Kasumi-1 (cell line): Measurements from ENCODE around the gene CIB2.
"Not testable (repeated sequence)": the region's sequence is repeated elsewhere in the genome, so short reads cannot be mapped to it uniquely, and the experiment has no call there.

ENCODE experiments used
- DNase-seq, 2 experiments: peaks; one replicate each; lab custom pipeline; 2025; lab: John Stamatoyannopoulos, UW

CIB2 gene

DNA sequence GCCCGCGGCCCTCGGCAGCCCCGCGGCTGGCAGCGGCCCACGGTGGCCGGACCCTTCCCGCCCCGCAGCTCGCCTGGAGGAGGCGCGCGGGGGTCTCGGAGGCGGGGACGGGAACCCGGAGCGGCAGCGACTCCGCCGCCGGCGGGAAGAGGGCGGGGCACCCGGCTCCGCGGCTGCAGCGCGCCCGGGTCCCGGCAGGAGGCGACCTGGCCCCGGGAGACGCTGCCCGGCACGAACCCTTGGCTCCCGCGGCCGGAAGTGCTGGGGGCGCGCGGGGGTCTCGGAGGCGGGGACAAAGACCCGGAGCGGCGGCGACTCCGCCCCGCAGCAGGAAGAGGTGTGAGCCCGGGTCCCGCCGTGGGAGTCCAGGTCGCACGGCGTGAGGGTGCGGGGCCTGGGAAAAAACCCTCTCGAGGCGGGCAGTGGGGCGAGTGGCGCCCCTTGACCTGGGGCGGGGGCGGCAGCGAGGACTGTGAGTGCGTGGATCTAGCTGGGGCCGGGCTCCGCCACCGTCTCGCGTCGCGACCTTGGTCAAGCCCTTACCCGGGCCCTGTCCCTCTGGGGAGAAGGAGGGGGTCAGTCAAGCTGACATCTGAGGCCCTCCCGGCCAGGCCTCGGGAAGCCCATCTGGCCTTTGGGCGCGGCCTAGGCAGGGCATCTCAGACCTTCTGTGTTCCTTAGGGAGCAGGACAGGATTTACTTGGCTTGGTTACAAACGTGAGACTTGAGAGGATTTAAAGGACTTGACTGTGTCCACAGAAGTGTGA lies at the start of gene CIB2:
TSS of gene CIB2 (minus strand) at position 151 of the 767 bp plus-strand sequence. CDS start 230 bp downstream, outside the sequence.
- peak; percentile 44 to 66 for DNase-seq

GRCh38 chr15:78179906-78180305 lies 48.7 kb upstream of the CIB2 start:
- DNase-seq, result no peak

DNA sequence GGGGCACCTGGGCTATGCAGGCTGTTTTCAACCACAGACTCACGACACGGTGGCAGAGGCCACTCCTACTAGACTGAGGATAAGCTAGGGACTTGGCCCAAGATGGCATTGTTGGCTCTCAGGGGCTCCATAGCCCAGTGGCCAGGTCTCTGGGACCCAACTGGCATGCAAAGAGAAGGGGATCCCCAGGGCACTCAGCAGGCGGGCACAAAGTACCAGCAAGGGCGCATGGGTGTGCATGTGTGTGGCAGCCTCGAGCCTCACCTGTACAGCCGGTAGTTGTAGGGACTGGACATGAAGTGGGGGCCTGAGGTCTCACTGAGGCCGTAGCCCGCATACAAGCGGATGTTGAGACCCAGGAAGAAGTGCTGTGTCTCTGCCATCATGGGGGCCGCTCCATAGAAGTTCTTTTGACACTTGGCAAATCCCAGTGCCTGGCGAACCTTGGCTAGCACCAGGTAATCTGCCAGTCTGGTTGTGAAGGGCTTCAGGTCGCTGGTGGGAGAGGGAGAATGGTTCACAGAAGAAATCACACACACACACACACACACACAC lies 48.1 kb upstream of the CIB2 start:
- DNase-seq, result no peak

GRCh38 chr15:78178064-78178463 lies 46.8 kb upstream of the CIB2 start:
- DNase-seq, result no peak

DNA sequence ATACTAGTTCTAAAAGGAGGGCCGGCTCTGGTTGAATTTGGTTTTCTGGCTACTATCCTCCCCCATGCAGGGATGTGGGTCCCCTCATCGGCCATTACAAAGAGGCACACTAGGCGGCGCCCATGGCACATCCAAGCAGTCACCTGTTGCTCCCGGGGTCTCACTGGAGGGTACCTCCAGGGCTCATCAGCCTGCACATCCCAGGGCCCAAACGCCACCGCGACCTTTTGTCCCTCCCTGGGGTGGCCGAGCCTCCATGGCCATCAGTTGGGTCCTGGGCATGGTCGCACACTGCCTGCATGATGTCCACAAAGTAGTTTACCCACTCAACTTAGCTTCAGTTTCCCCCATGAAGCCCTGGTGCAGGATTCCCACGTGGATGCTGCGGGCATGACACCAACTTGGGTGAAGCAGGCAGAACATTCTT lies 46.2 kb upstream of the CIB2 start:
- peak; percentile 49 to 50 for DNase-seq

DNA sequence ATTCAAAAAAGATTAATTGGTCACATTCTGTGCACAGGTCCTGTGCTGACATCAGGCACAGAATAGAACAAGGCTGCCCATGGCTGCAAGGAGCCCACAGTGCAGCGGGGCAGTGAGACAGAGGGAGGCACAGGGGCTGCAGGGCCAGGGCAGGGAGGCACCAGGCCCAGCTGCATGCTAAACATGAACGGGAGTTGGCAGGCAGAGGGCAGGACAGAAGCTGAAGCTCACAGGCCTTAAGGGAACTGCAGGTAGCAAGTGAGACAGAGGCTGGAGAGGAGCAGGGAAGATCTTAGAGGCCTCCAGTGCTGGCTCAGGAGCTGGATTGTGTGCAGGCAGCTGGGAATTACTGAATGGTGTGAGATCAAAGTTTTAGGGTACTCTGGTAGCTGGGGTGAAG lies 44.1 kb upstream of the CIB2 start:
- DNase-seq, result no peak

- DNase-seq, result no peak
These were observed 43.2 kb upstream of the CIB2 start for GRCh38 chr15:78174401-78174800.

- DNase-seq, result no peak
These were observed 40.7 kb upstream of the CIB2 start for GRCh38 chr15:78171864-78172472.

DNA sequence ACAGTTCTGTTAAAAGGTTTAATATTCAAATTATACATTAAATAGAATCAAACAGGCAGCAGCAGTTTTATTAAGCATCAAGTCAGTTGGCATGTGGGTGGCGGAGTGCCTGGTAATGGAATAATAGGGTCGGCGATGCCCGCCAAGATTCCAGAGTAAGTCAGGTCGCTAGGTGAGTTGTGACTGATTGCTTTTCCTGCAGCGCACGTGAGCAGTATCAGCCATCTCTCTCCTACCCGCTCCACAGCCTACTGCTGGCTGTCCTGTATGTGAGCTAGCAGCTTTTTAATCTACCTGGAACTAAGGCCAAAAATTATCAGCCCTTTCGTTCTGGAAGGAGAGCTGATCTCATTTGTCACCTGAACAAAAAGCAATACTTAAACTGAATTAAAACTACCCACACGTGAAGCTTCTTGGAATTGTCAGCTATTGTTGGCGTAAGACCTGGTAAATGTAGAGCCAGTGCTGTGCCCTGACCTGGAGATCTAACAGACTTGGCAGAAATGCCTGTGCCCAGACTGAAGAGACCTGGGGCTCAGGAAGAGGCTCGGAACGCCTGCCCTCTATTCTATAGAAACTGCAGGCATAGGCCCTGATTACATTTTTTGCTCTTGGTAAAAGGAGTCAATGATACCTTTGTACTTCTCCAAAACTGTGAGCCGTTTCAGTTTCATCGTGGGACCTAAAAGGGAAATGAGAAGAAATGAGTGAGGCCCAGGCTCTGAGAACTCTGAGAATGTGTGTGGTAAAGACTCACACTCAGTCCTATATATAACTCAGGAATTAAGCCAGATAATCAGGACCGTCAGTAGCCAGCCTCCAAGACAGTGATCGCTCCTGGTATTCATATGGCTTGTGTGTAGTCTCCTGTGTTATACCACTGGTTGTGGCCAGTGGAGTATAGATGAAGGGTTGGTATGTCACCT lies 39.9 kb upstream of the CIB2 start:
- DNase-seq, result no peak

GRCh38 chr15:78168608-78169007 lies 37.4 kb upstream of the CIB2 start:
- no peak for DNase-seq

GRCh38 chr15:78167227-78167888 lies 36.1 kb upstream of the CIB2 start:
- DNase-seq, result no peak

- no peak for DNase-seq
These were observed 32.8 kb upstream of the CIB2 start for GRCh38 chr15:78164010-78164409.

DNA sequence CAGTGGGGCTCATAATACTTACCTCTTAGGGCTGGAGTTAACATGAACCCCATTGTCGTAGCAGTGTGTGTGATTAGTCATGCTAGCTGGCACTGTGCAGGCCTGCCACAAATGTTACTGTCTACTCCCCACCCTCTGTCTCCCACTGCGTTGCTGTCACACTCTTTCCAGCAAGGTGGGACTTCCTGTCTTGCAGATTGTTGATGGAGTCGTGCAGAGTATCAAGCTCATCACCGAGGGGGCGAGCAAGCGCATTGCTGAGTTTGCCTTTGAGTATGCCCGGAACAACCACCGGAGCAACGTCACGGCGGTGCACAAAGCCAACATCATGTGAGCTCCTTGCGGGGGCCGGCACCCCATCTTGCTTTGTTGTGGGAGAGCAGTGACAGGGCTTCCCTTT lies 30.8 kb upstream of the CIB2 start:
- DNase-seq, result no peak

DNA sequence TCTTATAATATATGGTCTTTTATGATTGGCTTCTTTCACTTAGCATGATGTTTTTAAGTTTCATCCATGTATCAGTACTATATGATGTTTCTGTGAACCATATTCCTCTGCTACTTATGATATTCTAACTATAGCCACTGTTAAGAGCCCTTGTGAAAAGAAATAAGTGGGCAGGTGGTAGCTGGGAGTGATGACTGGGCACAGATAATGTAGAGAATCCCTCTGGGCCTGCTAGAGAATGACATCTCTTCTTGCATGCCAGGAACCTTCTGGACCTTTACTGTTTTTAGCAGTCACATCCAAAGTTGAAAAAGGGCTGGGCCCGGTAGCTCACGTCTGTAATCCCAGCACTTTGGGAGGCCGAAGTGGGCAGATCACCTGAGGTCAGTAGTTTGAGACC lies 28.1 kb upstream of the CIB2 start:
- DNase-seq, result no peak

- no peak for DNase-seq
These were observed 26.0 kb upstream of the CIB2 start for GRCh38 chr15:78157203-78157602.

GRCh38 chr15:78156653-78157052 lies 25.4 kb upstream of the CIB2 start:
- no peak for DNase-seq

DNA sequence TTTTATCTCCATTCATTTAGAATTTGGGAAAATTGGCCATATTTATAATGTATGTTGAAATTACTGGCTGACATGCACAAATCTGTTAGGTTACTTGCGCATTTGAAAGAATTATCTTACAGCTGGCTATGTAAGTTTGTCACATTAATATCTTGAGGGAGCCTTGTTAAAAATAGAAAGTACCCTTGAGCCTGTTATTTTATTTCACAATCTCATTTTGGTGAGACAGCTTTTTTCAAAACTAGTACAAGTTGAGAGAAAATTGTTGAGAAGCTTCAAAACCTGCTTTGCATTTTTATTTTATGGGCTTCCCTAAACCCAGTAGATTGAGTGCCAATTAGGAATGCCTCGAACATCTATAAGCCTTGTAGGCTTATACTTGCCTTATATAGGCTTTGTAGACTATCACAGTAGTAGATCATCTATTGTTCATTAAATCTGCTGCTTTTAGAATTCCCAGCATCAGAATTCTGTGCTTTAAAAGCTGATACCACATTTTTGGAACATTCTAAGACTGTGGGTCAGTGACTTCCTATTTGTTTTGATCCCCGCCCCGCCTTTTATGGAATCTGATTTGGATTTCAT lies 24.2 kb upstream of the CIB2 start:
- DNase-seq, result no peak

GRCh38 chr15:78154955-78155354 lies 23.7 kb upstream of the CIB2 start:
- DNase-seq, result no peak

- DNase-seq, result not testable (repeated sequence)
These were observed 19.8 kb upstream of the CIB2 start for GRCh38 chr15:78151075-78151474.

GRCh38 chr15:78149805-78150751 lies 18.8 kb upstream of the CIB2 start:
- DNase-seq, result no peak
